ENCODE measurements around the gene SLC2A10.

DNA sequence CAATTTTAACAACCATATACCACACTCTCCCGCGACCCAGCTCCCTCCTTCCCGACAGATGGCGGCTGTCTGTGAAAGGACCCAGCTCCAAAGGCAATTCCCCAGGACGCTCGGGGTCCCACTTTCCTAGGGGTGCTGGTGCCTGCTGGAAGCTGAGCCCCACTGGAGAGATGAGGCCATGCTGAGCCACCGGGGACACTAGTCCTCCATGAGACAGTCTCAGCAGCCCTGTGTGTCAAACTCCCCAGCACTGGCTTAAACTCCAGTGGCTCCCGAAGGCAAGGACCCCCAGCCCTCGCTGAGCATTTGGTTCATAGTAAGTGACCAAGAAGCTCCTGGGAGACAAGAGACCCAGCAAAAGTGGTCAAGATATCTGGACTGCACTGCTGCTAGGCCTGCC is 52.1 kb downstream of the SLC2A10 start:
- no peak for TF ChIP-seq CTCF (optimal IDR thresholded peaks at IDR 0.05 in 1 of 3, IDR thresholded peaks at IDR 0.05 in 1 of 3, conservative IDR thresholded peaks at IDR 0.05 in 1 of 3; ENCODE audit: extremely low read depth in 1 of 3, insufficient read depth in 2 of 3, low read length in 3 of 3)
- TF ChIP-seq EZH2 (IDR thresholded peaks at IDR 0.05; ENCODE audit: low read length), result no peak

Measured in keratinocyte (primary cell).